LoVo (cell line): ENCODE results near the gene TBC1D10B.
A peak's percentile ranks its signal among the peaks of the same experiment; 100 is the strongest.
"Not testable (repeated sequence)": the region's sequence is repeated elsewhere in the genome, so short reads cannot be mapped to it uniquely, and the experiment has no call there.

Experiments used
- DNase-seq: peaks from one replicate; pipeline ENCODE4 v3.0.0-alpha.2; 2016; ENCODE audit warnings: low spot score

Gene TBC1D10B

GRCh38 chr16:30335028-30335597, 35.2 kb downstream of the TBC1D10B start:
- peak; percentile 82 for DNase-seq

DNA sequence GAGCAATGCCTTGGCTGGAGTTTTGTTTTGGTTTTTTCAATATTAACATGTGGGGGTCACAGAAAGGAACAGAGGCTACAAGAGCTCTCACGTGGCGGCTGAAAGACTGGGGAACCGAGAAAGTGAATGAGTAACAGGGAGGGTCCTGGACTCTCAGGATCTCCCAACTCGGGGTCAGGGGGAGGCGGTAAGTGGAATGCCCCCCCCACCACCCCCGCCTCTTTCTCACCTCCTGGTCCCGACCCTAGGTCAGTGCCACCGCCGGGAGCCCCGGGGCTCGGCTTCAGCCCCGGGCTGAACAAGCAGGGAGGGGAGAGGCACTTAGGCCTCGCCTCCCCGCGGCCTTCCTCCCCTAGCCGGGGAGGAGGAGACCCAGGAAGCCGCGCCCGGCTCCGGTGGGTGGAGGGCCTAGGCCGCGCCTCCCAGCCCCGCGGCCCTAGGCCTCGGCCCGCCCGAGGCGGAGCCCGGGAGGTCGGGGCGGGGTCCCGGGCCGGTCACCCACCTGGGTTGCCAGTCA, 35.8 kb downstream of the TBC1D10B start:
- DNase-seq, result peak; percentile 69

- not testable (repeated sequence) for DNase-seq
Measured at GRCh38 chr16:30324220-30324619, 46.1 kb downstream of the TBC1D10B start.

GRCh38 chr16:30318647-30319046, 51.6 kb downstream of the TBC1D10B start:
- DNase-seq, result not testable (repeated sequence)

DNA sequence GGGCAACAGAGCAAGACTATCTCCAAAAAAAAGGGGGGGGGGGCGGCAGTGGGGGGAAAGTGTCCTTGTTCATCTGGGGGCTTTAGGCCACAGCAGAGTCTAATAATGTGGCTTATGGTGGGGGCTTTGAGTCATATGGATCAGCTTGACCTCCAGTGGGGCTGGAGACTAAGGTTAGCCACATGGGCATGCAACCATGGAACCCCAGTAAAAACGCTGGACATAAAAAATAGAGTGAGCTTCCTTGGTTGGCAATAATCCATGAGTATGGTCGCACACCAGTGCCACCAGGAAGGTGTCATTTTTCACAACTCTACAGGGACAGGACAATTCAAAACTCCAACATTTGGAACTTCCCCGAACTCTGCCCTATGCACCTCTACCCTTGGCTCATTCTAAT, 59.4 kb downstream of the TBC1D10B start:
- DNase-seq, result not testable (repeated sequence)

GRCh38 chr16:30309255-30309654, 61.0 kb downstream of the TBC1D10B start:
- DNase-seq, result not testable (repeated sequence)
